ENCODE data around the gene SNED1.

Gene SNED1

GRCh38 chr2:241036964-241037421 lies 38.6 kb downstream of the SNED1 start:
- no peak for TF ChIP-seq SIN3A (IDR thresholded peaks at IDR 0.05; ENCODE audit: borderline replicate concordance, insufficient read depth, low read length)
- no peak for TF ChIP-seq REST (IDR thresholded peaks at IDR 0.05; ENCODE audit: insufficient read depth in 1 of 2, low read depth in 2 of 2, low read length in 2 of 2)
- no peak for TF ChIP-seq TAF1 (IDR thresholded peaks at IDR 0.05; ENCODE audit: borderline replicate concordance, insufficient read depth, low read length)
- no peak for TF ChIP-seq POLR2AphosphoS5 (IDR thresholded peaks at IDR 0.05; ENCODE audit: low read depth, low read length)
- no peak for TF ChIP-seq FOXP2 (optimal IDR thresholded peaks at IDR 0.05; ENCODE audit: borderline replicate concordance, extremely low read depth, extremely low read length, insufficient read depth)

- TF ChIP-seq FOXP2 (optimal IDR thresholded peaks at IDR 0.05; ENCODE audit: borderline replicate concordance, extremely low read depth, extremely low read length, insufficient read depth), result no peak
- no peak for TF ChIP-seq REST (IDR thresholded peaks at IDR 0.05; ENCODE audit: insufficient read depth in 1 of 2, low read depth in 2 of 2, low read length in 2 of 2)
- no peak for TF ChIP-seq POLR2AphosphoS5 (IDR thresholded peaks at IDR 0.05; ENCODE audit: low read depth, low read length)
- no peak for TF ChIP-seq TAF1 (IDR thresholded peaks at IDR 0.05; ENCODE audit: borderline replicate concordance, insufficient read depth, low read length)
- no peak for TF ChIP-seq SIN3A (IDR thresholded peaks at IDR 0.05; ENCODE audit: borderline replicate concordance, insufficient read depth, low read length)
Measured at GRCh38 chr2:241037498-241037897, 39.1 kb downstream of the SNED1 start.

- TF ChIP-seq POLR2AphosphoS5 (IDR thresholded peaks at IDR 0.05; ENCODE audit: low read depth, low read length), result no peak
Measured at GRCh38 chr2:241038374-241039180, 40.2 kb downstream of the SNED1 start.

- TF ChIP-seq FOXP2 (optimal IDR thresholded peaks at IDR 0.05; ENCODE audit: borderline replicate concordance, extremely low read depth, extremely low read length, insufficient read depth) (no peak), POLR2AphosphoS5 (IDR thresholded peaks at IDR 0.05; ENCODE audit: low read depth, low read length) (no peak)
Measured at GRCh38 chr2:241039416-241039815, 41.0 kb downstream of the SNED1 start.

- TF ChIP-seq REST (IDR thresholded peaks at IDR 0.05; ENCODE audit: insufficient read depth in 1 of 2, low read depth in 2 of 2, low read length in 2 of 2) (no peak), SIN3A (IDR thresholded peaks at IDR 0.05; ENCODE audit: borderline replicate concordance, insufficient read depth, low read length) (no peak), FOXP2 (optimal IDR thresholded peaks at IDR 0.05; ENCODE audit: borderline replicate concordance, extremely low read depth, extremely low read length, insufficient read depth) (no peak), POLR2AphosphoS5 (IDR thresholded peaks at IDR 0.05; ENCODE audit: low read depth, low read length) (no peak), TAF1 (IDR thresholded peaks at IDR 0.05; ENCODE audit: borderline replicate concordance, insufficient read depth, low read length) (no peak)
Measured at GRCh38 chr2:241040081-241040803, 41.8 kb downstream of the SNED1 start.

- TF ChIP-seq REST (IDR thresholded peaks at IDR 0.05; ENCODE audit: insufficient read depth in 1 of 2, low read depth in 2 of 2, low read length in 2 of 2) (no peak), POLR2AphosphoS5 (IDR thresholded peaks at IDR 0.05; ENCODE audit: low read depth, low read length) (no peak), FOXP2 (optimal IDR thresholded peaks at IDR 0.05; ENCODE audit: borderline replicate concordance, extremely low read depth, extremely low read length, insufficient read depth) (no peak), TAF1 (IDR thresholded peaks at IDR 0.05; ENCODE audit: borderline replicate concordance, insufficient read depth, low read length) (no peak), SIN3A (IDR thresholded peaks at IDR 0.05; ENCODE audit: borderline replicate concordance, insufficient read depth, low read length) (no peak)
Measured at GRCh38 chr2:241041589-241042158, 43.3 kb downstream of the SNED1 start.
